22Rv1 (cell line): ENCODE measurements around the gene AFTPH.

Experiments used
- CTCF ChIP-seq: fragments of 450-650 bp; IDR thresholded peaks from 2 replicates; pipeline ENCODE4 v1.5.1; 2017; ENCODE audit warnings: mild to moderate bottlenecking
- ZFX ChIP-seq: fragments of 450-650 bp; IDR thresholded peaks from 2 replicates; pipeline ENCODE4 v1.6.1; 2017; ENCODE audit warnings: antibody characterized with exemption, borderline replicate concordance

GRCh38 chr2:64625299-64626145 is 101.4 kb downstream of the AFTPH start:
- TF ChIP-seq CTCF, result no peak
- TF ChIP-seq ZFX, result no peak
